ENCODE measurements around the gene ABCA13.

The ABCA13 gene

DNA sequence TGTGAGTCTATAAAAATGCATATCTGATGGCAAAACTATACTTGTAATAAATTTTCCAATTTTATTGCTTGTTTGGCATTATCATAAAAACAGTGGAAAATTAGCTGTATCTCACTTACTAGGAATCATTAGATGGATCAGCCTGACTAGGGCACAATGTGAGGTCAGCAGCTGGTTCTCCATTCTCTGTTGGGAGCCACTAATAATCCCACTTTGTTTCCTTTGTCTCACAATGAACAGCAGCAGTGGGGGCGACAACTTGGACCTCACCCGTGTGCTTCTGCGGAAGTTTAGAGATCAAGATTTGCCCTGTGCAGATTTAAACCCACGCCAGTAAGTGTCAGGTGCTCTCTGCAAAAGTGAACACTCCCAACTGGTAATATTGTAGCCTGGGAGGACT, 295.5 kb downstream of the ABCA13 start:
- no peak overlapping the region for H3K4me3 ChIP-seq (ENCODE audit: low read length)
- TF ChIP-seq CTCF (IDR thresholded peaks at IDR 0.05; ENCODE audit: low read depth, low read length) = no peak
- no peak for TF ChIP-seq EZH2phosphoT487 (IDR thresholded peaks at IDR 0.05; ENCODE audit: low read depth)
- H4K20me1 ChIP-seq (ENCODE audit: insufficient read depth, low read length) = no peaks in the 10 kb centered on the region

DNA sequence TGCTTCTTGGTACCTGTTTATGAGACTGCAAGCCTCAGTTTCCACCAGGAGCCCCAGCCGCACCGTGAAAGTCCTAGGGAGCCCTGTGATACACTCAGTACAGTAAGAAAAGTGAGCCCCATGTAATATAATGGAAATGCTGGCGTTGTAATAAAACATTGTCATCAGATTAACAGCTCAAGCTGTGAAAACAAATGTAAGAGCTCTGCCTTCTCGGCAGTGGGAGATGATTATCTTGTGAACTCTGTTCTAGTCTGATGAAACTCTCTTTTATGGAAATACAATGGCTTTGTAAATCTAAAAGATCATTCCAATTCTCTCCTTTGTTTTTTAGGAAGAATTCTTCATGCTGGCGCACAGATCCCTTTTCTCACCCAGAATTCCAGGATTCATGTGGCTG, 299.9 kb downstream of the ABCA13 start:
- Histone ChIP-seq H3K9ac (ENCODE audit: low read length) (no peak overlapping the region), H3K4me2 (ENCODE audit: low read length) (no peak overlapping the region)
- TF ChIP-seq CTCF (IDR thresholded peaks at IDR 0.05; ENCODE audit: low read depth, low read length) = no peak
- no peak for TF ChIP-seq EZH2phosphoT487 (IDR thresholded peaks at IDR 0.05; ENCODE audit: low read depth)

More for the DNA sequence above, 295.5 kb downstream of the ABCA13 start:
- H3K9ac ChIP-seq (ENCODE audit: low read length) = no peak overlapping the region
- H3K36me3 ChIP-seq (replicated peaks; ENCODE audit: low read depth, low read length) = no peaks in the 10 kb centered on the region
- H3K4me2 ChIP-seq (ENCODE audit: low read length) = no peak overlapping the region
- H3K4me1 ChIP-seq (ENCODE audit: low read length) = no peaks in the 10 kb centered on the region
- H3K27me3 ChIP-seq (ENCODE audit: low read depth, low read length) = no peaks in the 10 kb centered on the region
- H3K79me2 ChIP-seq (ENCODE audit: low read length) = no peaks in the 10 kb centered on the region
- no peaks in the 10 kb centered on the region for H3K9me3 ChIP-seq (ENCODE audit: insufficient read depth, low read length)
- H3K27ac ChIP-seq (ENCODE audit: low read length) = no peak overlapping the region
- no peak overlapping the region for H2AFZ ChIP-seq (ENCODE audit: low read depth, low read length)

GRCh38 chr7:48472640-48473039, 301.4 kb downstream of the ABCA13 start:
- H3K4me3 ChIP-seq (ENCODE audit: low read length) = no peak overlapping the region
- no peak for TF ChIP-seq EZH2phosphoT487 (IDR thresholded peaks at IDR 0.05; ENCODE audit: low read depth)
- TF ChIP-seq CTCF (IDR thresholded peaks at IDR 0.05; ENCODE audit: low read depth, low read length) = no peak
- no peaks in the 10 kb centered on the region for H3K79me2 ChIP-seq (ENCODE audit: low read length)
- H3K27me3 ChIP-seq (ENCODE audit: low read depth, low read length) = no peaks in the 10 kb centered on the region
- no peak overlapping the region for H3K27ac ChIP-seq (ENCODE audit: low read length)
- H2AFZ ChIP-seq (ENCODE audit: low read depth, low read length) = no peak overlapping the region
- H3K9me3 ChIP-seq (ENCODE audit: insufficient read depth, low read length) = no peaks in the 10 kb centered on the region
- H3K4me1 ChIP-seq (ENCODE audit: low read length) = no peaks in the 10 kb centered on the region
- H4K20me1 ChIP-seq (ENCODE audit: insufficient read depth, low read length) = no peaks in the 10 kb centered on the region
- no peaks in the 10 kb centered on the region for H3K36me3 ChIP-seq (replicated peaks; ENCODE audit: low read depth, low read length)
- no peak overlapping the region for H3K4me2 ChIP-seq (ENCODE audit: low read length)
- H3K9ac ChIP-seq (ENCODE audit: low read length) = no peak overlapping the region

More for the DNA sequence above, 299.9 kb downstream of the ABCA13 start:
- Histone ChIP-seq H3K9me3 (ENCODE audit: insufficient read depth, low read length) (no peaks in the 10 kb centered on the region), H3K4me3 (ENCODE audit: low read length) (no peak overlapping the region), H3K79me2 (ENCODE audit: low read length) (no peaks in the 10 kb centered on the region), H2AFZ (ENCODE audit: low read depth, low read length) (no peak overlapping the region), H3K27me3 (ENCODE audit: low read depth, low read length) (no peaks in the 10 kb centered on the region), H3K36me3 (replicated peaks; ENCODE audit: low read depth, low read length) (no peaks in the 10 kb centered on the region), H3K4me1 (ENCODE audit: low read length) (no peaks in the 10 kb centered on the region), H3K27ac (ENCODE audit: low read length) (no peak overlapping the region), H4K20me1 (ENCODE audit: insufficient read depth, low read length) (no peaks in the 10 kb centered on the region)

- Histone ChIP-seq H3K27me3 (ENCODE audit: low read depth, low read length) (no peaks in the 10 kb centered on the region), H3K79me2 (ENCODE audit: low read length) (no peaks in the 10 kb centered on the region), H4K20me1 (ENCODE audit: insufficient read depth, low read length) (no peaks in the 10 kb centered on the region), H3K4me3 (ENCODE audit: low read length) (no peak overlapping the region), H2AFZ (ENCODE audit: low read depth, low read length) (no peak overlapping the region), H3K9ac (ENCODE audit: low read length) (no peak overlapping the region), H3K4me2 (ENCODE audit: low read length) (no peak overlapping the region), H3K4me1 (ENCODE audit: low read length) (no peaks in the 10 kb centered on the region), H3K36me3 (replicated peaks; ENCODE audit: low read depth, low read length) (no peaks in the 10 kb centered on the region), H3K27ac (ENCODE audit: low read length) (no peak overlapping the region), H3K9me3 (ENCODE audit: insufficient read depth, low read length) (no peaks in the 10 kb centered on the region)
- TF ChIP-seq EZH2phosphoT487 (IDR thresholded peaks at IDR 0.05; ENCODE audit: low read depth) (no peak), CTCF (IDR thresholded peaks at IDR 0.05; ENCODE audit: low read depth, low read length) (no peak)
These were observed 302.1 kb downstream of the ABCA13 start for GRCh38 chr7:48473205-48473865.

Measured in OCI-LY3 (cell line).